GM12878 (cell line): ENCODE data around the gene SLC35D2. TPM values are rescaled to one million over a fixed set of nuclear protein-coding genes. Genes with fewer than 3 reads are reported as not detected.

Experiments used
- ATAC-seq: fragments of 200-7000 bp; cut with Tn5 transposase; 3 replicates; pipeline ENCODE4 v1.9.1; 2020; ENCODE audit warnings: mild to moderate bottlenecking, moderate library complexity
- BruUV-seq: library from RNA; stranded (reverse); fragments of 400-500 nt; replicated peaks from 2 replicates; lab custom pipeline; 2021; lab: Mats Ljungman, UMichigan
- CTCF ChIA-PET: fragments of 300-600 bp; sonication (Branson Sonifier 250); formaldehyde crosslinking; extraction: SDS; loops from one replicate; lab custom pipeline; 2021; ENCODE audit warnings: inconsistent platforms; lab: Yijun Ruan, JAX
- POLR2A ChIA-PET: fragments of 350-600 bp; formaldehyde crosslinking; extraction: SDS; loops from one replicate; lab custom pipeline; 2021; ENCODE audit warnings: inconsistent platforms; lab: Charles Lee
- RAD21 ChIA-PET: fragments of 300-600 bp; sonication (Branson Sonifier 250); formaldehyde crosslinking; loops from one replicate; lab custom pipeline; 2023; ENCODE audit warnings: antibody characterized with exemption; ENCODE audit not compliant: unreplicated experiment; lab: Charles Lee
- SMC1A ChIA-PET: fragments of 300-600 bp; sonication (Branson Sonifier 250); formaldehyde crosslinking; loops from one replicate; lab custom pipeline; 2023; ENCODE audit not compliant: unreplicated experiment, uncharacterized antibody; lab: Charles Lee
- DNase-seq: peaks from one replicate; pipeline ENCODE4 v3.0.0-alpha.2; 2011; ENCODE audit warnings: low read depth, low spot score
- FAIRE-seq: peaks from 3 replicates; lab custom pipeline; 2011; peaks lifted over from hg19 to GRCh38; lab: Jason Lieb, UNC
- H2AFZ ChIP-seq: 2 replicates; pipeline ENCODE4 v1.6.0; 2011; ENCODE audit warnings: low read depth, low read length, control low read depth; ENCODE audit not compliant: control insufficient read depth
- H3K27ac ChIP-seq: 2 replicates; pipeline ENCODE4 v1.5.1; 2011; ENCODE audit warnings: control low read depth; ENCODE audit not compliant: control insufficient read depth, insufficient read depth
- H3K27me3 ChIP-seq, 2 experiments: replicated peaks in 1 of 2; 2 replicates each; pipeline versions ENCODE4 v1.6.0 to v1.6.1; 2011; ENCODE audit warnings: low read length in 1 of 2; ENCODE audit not compliant: control insufficient read depth in 2 of 2, insufficient read depth in 2 of 2
- H3K36me3 ChIP-seq, 2 experiments: 2 replicates each; pipeline ENCODE4 v1.5.1; 2011; ENCODE audit warnings: low read length in 1 of 2; ENCODE audit not compliant: control insufficient read depth in 2 of 2, insufficient read depth in 2 of 2
- H3K4me1 ChIP-seq: 2 replicates; pipeline ENCODE4 v1.6.1; 2011; ENCODE audit warnings: mild to moderate bottlenecking, low read length, moderate library complexity, mixed read lengths; ENCODE audit not compliant: control insufficient read depth, insufficient read depth
- H3K4me2 ChIP-seq: 2 replicates; pipeline ENCODE4 v1.6.0; 2011; ENCODE audit warnings: control low read depth; ENCODE audit not compliant: control insufficient read depth, insufficient read depth
- H3K4me3 ChIP-seq: fragments of 200-600 bp; sonication (generic); 2 replicates; pipeline ENCODE4 v1.5.1; 2016
- H3K79me2 ChIP-seq: 2 replicates; pipeline ENCODE4 v1.6.0; 2011; ENCODE audit warnings: low read length; ENCODE audit not compliant: control insufficient read depth, insufficient read depth
- H3K9ac ChIP-seq: 2 replicates; pipeline ENCODE4 v1.8.0; 2011; ENCODE audit warnings: low read length, control low read depth, mixed read lengths; ENCODE audit not compliant: control insufficient read depth, insufficient read depth
- H3K9me3 ChIP-seq: replicated peaks from 3 replicates; pipeline ENCODE4 v1.5.1; 2011; ENCODE audit warnings: mild to moderate bottlenecking, low read length; ENCODE audit not compliant: control insufficient read depth, insufficient read depth
- H4K20me1 ChIP-seq: 2 replicates; pipeline ENCODE4 v1.6.0; 2011; ENCODE audit not compliant: control insufficient read depth, insufficient read depth
- ASH2L ChIP-seq: fragments of 300-600, 200-600 bp; sonication (generic); IDR thresholded peaks from 2 replicates; pipeline ENCODE4 v1.6.1; 2017; ENCODE audit warnings: low read depth, mild to moderate bottlenecking, borderline replicate concordance
- ATF7 ChIP-seq: fragments of 450-650 bp; IDR thresholded peaks from 2 replicates; pipeline ENCODE4 v1.6.1; 2016; ENCODE audit warnings: low read depth, mild to moderate bottlenecking
- EZH2 ChIP-seq: IDR thresholded peaks from 2 replicates; pipeline ENCODE4 v1.6.1; 2012; ENCODE audit warnings: low read depth, mild to moderate bottlenecking, control low read depth, inconsistent platforms, low read length, borderline replicate concordance; ENCODE audit not compliant: control insufficient read depth
- FOS ChIP-seq: IDR thresholded peaks from 3 replicates; pipeline ENCODE4 v1.6.1; 2011; ENCODE audit warnings: borderline replicate concordance; ENCODE audit not compliant: insufficient read length; ENCODE audit errors: extremely low read depth
- LARP7 ChIP-seq: fragments of 450-650 bp; IDR thresholded peaks from 2 replicates; pipeline ENCODE4 v1.6.1; 2017; ENCODE audit warnings: mild to moderate bottlenecking
- NFYB ChIP-seq: IDR thresholded peaks from 2 replicates; pipeline ENCODE4 v1.6.1; 2011; ENCODE audit warnings: low read depth, mild to moderate bottlenecking, low read length, improper control_type of control experiment, moderate library complexity; ENCODE audit not compliant: insufficient read depth
- PKNOX1 ChIP-seq: fragments of 450-650 bp; IDR thresholded peaks from 2 replicates; pipeline ENCODE4 v1.6.1; 2016; ENCODE audit warnings: mild to moderate bottlenecking
- POLR2AphosphoS5 ChIP-seq: IDR thresholded peaks from 2 replicates; pipeline ENCODE4 v1.6.1; 2011; ENCODE audit warnings: mild to moderate bottlenecking, low read length, inconsistent platforms
- POU2F2 ChIP-seq: IDR thresholded peaks from 3 replicates; pipeline ENCODE4 v1.6.1; 2011; ENCODE audit warnings: low read depth, mild to moderate bottlenecking, low read length, borderline replicate concordance
- RAD21 ChIP-seq: IDR thresholded peaks from 2 replicates; pipeline ENCODE4 v1.6.1; 2011; ENCODE audit warnings: mild to moderate bottlenecking, low read depth, low read length, moderate library complexity; ENCODE audit not compliant: insufficient read depth
- RB1 ChIP-seq: fragments of 450-650 bp; formaldehyde crosslinking; IDR thresholded peaks from 2 replicates; pipeline ENCODE4 v1.6.1; 2017; ENCODE audit warnings: mild to moderate bottlenecking, borderline replicate concordance
- RFX5 ChIP-seq: IDR thresholded peaks from 2 replicates; pipeline ENCODE4 v1.6.1; 2011; ENCODE audit warnings: low read depth, low read length, improper control_type of control experiment
- SKIL ChIP-seq: fragments of 450-650 bp; IDR thresholded peaks from 2 replicates; pipeline ENCODE4 v1.6.1; 2017; ENCODE audit warnings: mild to moderate bottlenecking, low read depth, inconsistent platforms; ENCODE audit not compliant: poor library complexity, severe bottlenecking
- SPI1 ChIP-seq: IDR thresholded peaks from 2 replicates; pipeline ENCODE4 v1.6.1; 2011; ENCODE audit warnings: low read depth, mild to moderate bottlenecking, low read length, moderate library complexity, borderline replicate concordance; ENCODE audit not compliant: insufficient read depth
- SUPT20H ChIP-seq: IDR thresholded peaks from 2 replicates; pipeline ENCODE4 v1.6.1; 2011; ENCODE audit warnings: low read depth, mild to moderate bottlenecking, low read length, moderate library complexity, borderline replicate concordance; ENCODE audit not compliant: control insufficient read depth
- TCF3 ChIP-seq: IDR thresholded peaks from 2 replicates; pipeline ENCODE4 v1.6.1; 2012; ENCODE audit warnings: low read depth, mild to moderate bottlenecking, low read length, borderline replicate concordance; ENCODE audit not compliant: insufficient read depth
- YBX1 ChIP-seq: fragments of 450-650 bp; IDR thresholded peaks from 2 replicates; pipeline ENCODE4 v1.6.1; 2016; ENCODE audit warnings: antibody characterized with exemption
- ZNF687 ChIP-seq: fragments of 450-650 bp; IDR thresholded peaks from 2 replicates; pipeline ENCODE4 v1.6.1; 2017; ENCODE audit warnings: mild to moderate bottlenecking, moderate library complexity
- ZZZ3 ChIP-seq: IDR thresholded peaks from 2 replicates; pipeline ENCODE4 v1.6.1; 2011; ENCODE audit warnings: low read depth; ENCODE audit not compliant: control insufficient read depth, insufficient read length
- in situ Hi-C: fragments of 300-500 bp; cut with MboI; formaldehyde crosslinking; loops from 9 replicates; pipeline ENCODE4 v1.14.3; 2018; ENCODE audit warnings: mixed read lengths
- intact Hi-C: fragments of 100-400 bp; cut with micrococcal nuclease; formaldehyde crosslinking; loops from one replicate; pipeline ENCODE4 v1.14.2; 2022; ENCODE audit not compliant: unreplicated experiment
- polyA plus RNA-seq, 11 experiments: library from polyadenylated mRNA; depleted of rRNA in 4 of 11; unstranded in 6 of 11; stranded (reverse) in 5 of 11; fragments of >200 nt; fragmentation: Nextera tagmentation in 4 of 11; fragmentation: Illumina TruSeq in 1 of 11; extraction: Ambion mirVana in 4 of 11; extraction: Trizol in 1 of 11; gene quantifications; 1 replicate in 1 of 11; 2 replicates in 10 of 11; pipeline versions ENCODE4 v1.2.1 to v1.2.3, GENCODE V29; 2011 to 2016; ENCODE audit warnings: inconsistent platforms in 2 of 11, missing spikeins in 2 of 11, low read depth in 1 of 11
- total RNA-seq, 4 experiments: library from RNA; depleted of rRNA in 3 of 4; stranded (reverse); fragments of >200 nt in 3 of 4; fragmentation: Illumina TruSeq in 1 of 4; extraction: Trizol in 1 of 4; gene quantifications; 2 replicates each; pipeline versions ENCODE4 v1.2.1 to v1.2.3, GENCODE V29; 2013 to 2021

Gene SLC35D2
- total and polyA plus RNA-seq, 10 of the 15 experiments (the other 5 are each of a cell fraction or from before 2014, with no cell fraction given) = 0.64 to 6.3 (median 3.5) TPM

- ChIA-PET CTCF (interaction anchor here (1.5 kb wide), 1 partner anchor 12 kb away, joined by 4 read pairs; no protein-coding TSS in a partner anchor), RAD21 (no interaction called here), POLR2A (interaction anchor here (0.8 kb wide), 1 partner anchor 23 kb away, joined by 3 read pairs; no protein-coding TSS in a partner anchor), SMC1A (no interaction called here)
- H3K27ac ChIP-seq = no peak overlapping the region
- ATAC-seq (no peak), DNase-seq (no peak), FAIRE-seq (no peak)
- H3K27me3 ChIP-seq = no peaks in the 10 kb centered on the region
- no peaks in the 10 kb centered on the region for H3K4me1 ChIP-seq
- H3K9ac ChIP-seq = no peak overlapping the region
- H3K4me3 ChIP-seq = no peak overlapping the region
- intact Hi-C loops = no loop called here
- H3K79me2 ChIP-seq = no peaks in the 10 kb centered on the region
- H3K36me3 ChIP-seq = no peaks in the 10 kb centered on the region
- no peaks in the 10 kb centered on the region for H4K20me1 ChIP-seq
- BruUV-seq = no TSS peak
- in situ Hi-C loops = no loop called here
- H2AFZ ChIP-seq = no peak overlapping the region
- no peak overlapping the region for H3K4me2 ChIP-seq
- no peaks in the 10 kb centered on the region for H3K9me3 ChIP-seq
- no peak for TF ChIP-seq ASH2L
- TF ChIP-seq YBX1 = no peak
- no peak for TF ChIP-seq EZH2
- TF ChIP-seq FOS = no peak
- TF ChIP-seq NFYB = no peak
- no peak for TF ChIP-seq RFX5
- TF ChIP-seq ZNF687 = no peak
- no peak for TF ChIP-seq POLR2AphosphoS5
- TF ChIP-seq POU2F2 = no peak
- TF ChIP-seq PKNOX1 = no peak
- no peak for TF ChIP-seq SKIL
- no peak for TF ChIP-seq ATF7
- no peak for TF ChIP-seq LARP7
- no peak for TF ChIP-seq TCF3
- TF ChIP-seq SPI1 = no peak
- TF ChIP-seq RAD21 = no peak
- no peak for TF ChIP-seq SUPT20H
- no peak for TF ChIP-seq RB1
- no peak for TF ChIP-seq ZZZ3
Measured at GRCh38 chr9:96429732-96430131, 46.2 kb upstream of the SLC35D2 start.
